Astrocyte (in vitro differentiated cells and primary cell): ENCODE measurements around the gene CD247. TPM values are rescaled to one million over a fixed set of nuclear protein-coding genes. Genes with fewer than 3 reads are reported as not detected.

Source experiments
- DNase-seq: peaks from one replicate; pipeline ENCODE4 v3.0.0-alpha.2; 2010; ENCODE audit warnings: low read depth
- FAIRE-seq: peaks from 2 replicates; lab custom pipeline; 2011; peaks lifted over from hg19 to GRCh38; lab: Jason Lieb, UNC
- H2AFZ ChIP-seq: 2 replicates; pipeline ENCODE4 v1.6.0; 2012; ENCODE audit warnings: low read depth, low read length, inconsistent platforms
- H3K27ac ChIP-seq: 2 replicates; pipeline ENCODE4 v1.5.1; 2011; ENCODE audit warnings: low read depth, low read length, inconsistent platforms
- H3K27me3 ChIP-seq: 2 replicates; pipeline ENCODE4 v1.6.0; 2011; ENCODE audit warnings: low read length, inconsistent platforms; ENCODE audit not compliant: insufficient read depth
- H3K36me3 ChIP-seq: 2 replicates; pipeline ENCODE4 v1.5.1; 2011; ENCODE audit warnings: low read length, inconsistent platforms; ENCODE audit not compliant: insufficient read depth
- H3K4me1 ChIP-seq: 2 replicates; pipeline ENCODE4 v1.5.1; 2011; ENCODE audit warnings: low read length, inconsistent platforms; ENCODE audit not compliant: insufficient read depth
- H3K4me2 ChIP-seq: 2 replicates; pipeline ENCODE4 v1.6.0; 2012; ENCODE audit warnings: low read length, inconsistent platforms
- H3K4me3 ChIP-seq: 2 replicates; pipeline ENCODE4 v1.5.1; 2011; ENCODE audit warnings: low read depth, mild to moderate bottlenecking, low read length, inconsistent platforms; ENCODE audit not compliant: insufficient read depth
- H3K79me2 ChIP-seq: 2 replicates; pipeline ENCODE4 v1.6.0; 2012; ENCODE audit warnings: mild to moderate bottlenecking, low read length, inconsistent platforms; ENCODE audit not compliant: insufficient read depth
- H3K9ac ChIP-seq: 2 replicates; pipeline ENCODE4 v1.6.0; 2012; ENCODE audit warnings: mild to moderate bottlenecking, low read length, inconsistent platforms
- H3K9me3 ChIP-seq: 2 replicates; pipeline ENCODE4 v1.5.1; 2012; ENCODE audit warnings: low read depth, mild to moderate bottlenecking, low read length, inconsistent platforms; ENCODE audit not compliant: insufficient read depth
- H4K20me1 ChIP-seq: 2 replicates; pipeline ENCODE4 v1.6.0; 2012; ENCODE audit warnings: low read length, inconsistent platforms; ENCODE audit not compliant: insufficient read depth
- H3K27ac Mint-ChIP-seq: one replicate; pipeline ENCODE4 v1.8.0; 2021; ENCODE audit warnings: mild to moderate bottlenecking, mixed read lengths; ENCODE audit not compliant: unreplicated experiment
- H3K27me3 Mint-ChIP-seq: one replicate; pipeline ENCODE4 v1.8.0; 2021; ENCODE audit warnings: low read depth, mixed read lengths; ENCODE audit not compliant: unreplicated experiment
- H3K36me3 Mint-ChIP-seq: one replicate; pipeline ENCODE4 v1.8.0; 2021; ENCODE audit warnings: low read depth, mixed read lengths; ENCODE audit not compliant: unreplicated experiment
- H3K4me1 Mint-ChIP-seq: one replicate; pipeline ENCODE4 v1.8.0; 2021; ENCODE audit warnings: low read depth, mixed read lengths; ENCODE audit not compliant: unreplicated experiment
- H3K4me3 Mint-ChIP-seq: one replicate; pipeline ENCODE4 v1.8.0; 2021; ENCODE audit warnings: mild to moderate bottlenecking, moderate library complexity, mixed read lengths; ENCODE audit not compliant: unreplicated experiment
- H3K9me3 Mint-ChIP-seq: one replicate; pipeline ENCODE4 v1.8.0; 2021; ENCODE audit warnings: mild to moderate bottlenecking, mixed read lengths; ENCODE audit not compliant: unreplicated experiment
- EZH2 ChIP-seq: IDR thresholded peaks from 2 replicates; pipeline ENCODE4 v1.6.1; 2012; ENCODE audit warnings: mild to moderate bottlenecking, low read length, inconsistent platforms; ENCODE audit not compliant: insufficient read depth
- total RNA-seq: library from RNA; stranded (reverse); gene quantifications from 2 replicates; pipeline ENCODE4 v1.2.1, GENCODE V29; 2021
- TF ChIP-seq, protein P1 (sequence below): IDR thresholded peaks from 2 replicates; pipeline ENCODE4 v1.5.1; 2011; ENCODE audit warnings: low read depth, mild to moderate bottlenecking, inconsistent platforms, low read length, moderate library complexity; ENCODE audit not compliant: insufficient read depth

CD247 gene
- total RNA-seq, 1 donor from 2014 or later, result not detected

DNA sequence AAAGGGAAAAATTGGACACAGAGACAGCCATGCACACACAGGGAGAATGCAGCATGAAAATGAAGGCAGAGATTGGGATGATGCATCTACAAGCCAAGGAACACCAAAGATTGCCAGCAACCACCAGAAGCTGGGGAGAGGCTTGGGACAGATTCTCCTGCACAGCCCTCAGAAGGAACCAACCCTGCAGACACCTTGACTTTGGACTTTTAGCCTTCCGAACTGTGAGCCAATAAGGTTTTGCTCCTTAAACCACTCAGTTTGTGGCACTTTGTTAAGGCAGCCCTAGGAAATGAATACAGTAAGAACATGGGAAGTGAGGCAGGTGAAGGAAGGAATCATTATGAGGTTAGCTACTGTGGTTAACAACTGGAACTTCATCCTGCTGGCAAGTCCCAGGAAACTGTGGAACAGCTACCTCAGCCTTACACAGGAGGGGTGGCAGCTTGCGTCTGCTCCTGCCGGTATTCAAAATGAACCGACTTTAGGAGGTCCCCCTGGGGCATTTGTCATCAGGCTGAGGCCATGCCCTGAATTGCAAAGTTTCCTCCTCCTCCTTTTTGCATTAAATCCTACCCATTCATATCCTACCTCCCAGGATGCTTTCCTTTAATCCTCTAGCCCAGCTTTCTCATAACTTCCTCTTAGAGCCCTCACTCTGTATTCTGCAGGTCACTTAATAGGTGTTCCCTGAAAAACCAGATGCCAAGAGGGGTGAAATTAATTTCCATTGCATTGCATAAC is 15.4 kb downstream of the CD247 start:
- Histone ChIP-seq H3K27ac (no peak overlapping the region), H3K79me2 (no peaks in the 10 kb centered on the region), H4K20me1 (no peaks in the 10 kb centered on the region), H3K27me3 (peaks cover 9% of the 10 kb centered on the region), H3K9ac (no peak overlapping the region), H3K4me2 (no peak overlapping the region), H3K4me1 (no peaks in the 10 kb centered on the region), H2AFZ (no peak overlapping the region), H3K36me3 (no peaks in the 10 kb centered on the region), H3K4me3 (no peak overlapping the region), H3K9me3 (no peaks in the 10 kb centered on the region)
- TF ChIP-seq, protein P1, sequence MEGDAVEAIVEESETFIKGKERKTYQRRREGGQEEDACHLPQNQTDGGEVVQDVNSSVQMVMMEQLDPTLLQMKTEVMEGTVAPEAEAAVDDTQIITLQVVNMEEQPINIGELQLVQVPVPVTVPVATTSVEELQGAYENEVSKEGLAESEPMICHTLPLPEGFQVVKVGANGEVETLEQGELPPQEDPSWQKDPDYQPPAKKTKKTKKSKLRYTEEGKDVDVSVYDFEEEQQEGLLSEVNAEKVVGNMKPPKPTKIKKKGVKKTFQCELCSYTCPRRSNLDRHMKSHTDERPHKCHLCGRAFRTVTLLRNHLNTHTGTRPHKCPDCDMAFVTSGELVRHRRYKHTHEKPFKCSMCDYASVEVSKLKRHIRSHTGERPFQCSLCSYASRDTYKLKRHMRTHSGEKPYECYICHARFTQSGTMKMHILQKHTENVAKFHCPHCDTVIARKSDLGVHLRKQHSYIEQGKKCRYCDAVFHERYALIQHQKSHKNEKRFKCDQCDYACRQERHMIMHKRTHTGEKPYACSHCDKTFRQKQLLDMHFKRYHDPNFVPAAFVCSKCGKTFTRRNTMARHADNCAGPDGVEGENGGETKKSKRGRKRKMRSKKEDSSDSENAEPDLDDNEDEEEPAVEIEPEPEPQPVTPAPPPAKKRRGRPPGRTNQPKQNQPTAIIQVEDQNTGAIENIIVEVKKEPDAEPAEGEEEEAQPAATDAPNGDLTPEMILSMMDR, result no peak
- TF ChIP-seq EZH2, result no peak
- Mint-ChIP-seq H3K9me3 (no peaks in the 10 kb centered on the region), H3K4me1 (peaks cover 5% of the 10 kb centered on the region), H3K27ac (no peak overlapping the region), H3K4me3 (no peak overlapping the region), H3K27me3 (peaks cover 18% of the 10 kb centered on the region), H3K36me3 (no peaks in the 10 kb centered on the region)
- DNase-seq (no peak), FAIRE-seq (no peak)

DNA sequence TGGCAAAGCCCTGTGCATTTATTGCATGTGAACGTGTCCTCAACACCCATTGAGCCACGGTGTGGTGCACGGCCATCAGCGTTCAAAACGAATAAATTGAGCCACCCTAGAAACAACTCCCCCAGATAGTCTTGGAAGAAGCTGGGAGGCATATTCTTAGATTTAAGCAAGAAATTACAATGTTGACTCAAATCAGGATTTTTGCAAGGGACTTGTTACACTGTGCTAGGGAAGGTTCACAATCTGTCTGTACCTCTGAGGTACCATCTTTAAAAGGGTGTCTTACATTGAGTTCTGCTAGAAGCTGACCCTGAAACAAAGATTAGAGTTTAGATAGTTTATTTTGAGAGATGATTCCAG is 16.2 kb downstream of the CD247 start:
- H3K4me2 ChIP-seq, result no peak overlapping the region
- no peak overlapping the region for H3K4me3 ChIP-seq
- FAIRE-seq (no peak), DNase-seq (no peak)
- Mint-ChIP-seq H3K4me1 (peaks cover 5% of the 10 kb centered on the region), H3K9me3 (no peaks in the 10 kb centered on the region), H3K27ac (no peak overlapping the region), H3K36me3 (no peaks in the 10 kb centered on the region), H3K27me3 (peaks cover 25% of the 10 kb centered on the region), H3K4me3 (no peak overlapping the region)
- no peak overlapping the region for H2AFZ ChIP-seq
- H3K4me1 ChIP-seq, result no peaks in the 10 kb centered on the region
- H3K27me3 ChIP-seq, result peaks cover 9% of the 10 kb centered on the region
- H3K9me3 ChIP-seq, result no peaks in the 10 kb centered on the region
- no peaks in the 10 kb centered on the region for H3K79me2 ChIP-seq
- H3K27ac ChIP-seq, result no peak overlapping the region
- no peak for TF ChIP-seq EZH2
- TF ChIP-seq, protein P1, result no peak
- no peaks in the 10 kb centered on the region for H3K36me3 ChIP-seq
- no peaks in the 10 kb centered on the region for H4K20me1 ChIP-seq
- no peak overlapping the region for H3K9ac ChIP-seq

DNA sequence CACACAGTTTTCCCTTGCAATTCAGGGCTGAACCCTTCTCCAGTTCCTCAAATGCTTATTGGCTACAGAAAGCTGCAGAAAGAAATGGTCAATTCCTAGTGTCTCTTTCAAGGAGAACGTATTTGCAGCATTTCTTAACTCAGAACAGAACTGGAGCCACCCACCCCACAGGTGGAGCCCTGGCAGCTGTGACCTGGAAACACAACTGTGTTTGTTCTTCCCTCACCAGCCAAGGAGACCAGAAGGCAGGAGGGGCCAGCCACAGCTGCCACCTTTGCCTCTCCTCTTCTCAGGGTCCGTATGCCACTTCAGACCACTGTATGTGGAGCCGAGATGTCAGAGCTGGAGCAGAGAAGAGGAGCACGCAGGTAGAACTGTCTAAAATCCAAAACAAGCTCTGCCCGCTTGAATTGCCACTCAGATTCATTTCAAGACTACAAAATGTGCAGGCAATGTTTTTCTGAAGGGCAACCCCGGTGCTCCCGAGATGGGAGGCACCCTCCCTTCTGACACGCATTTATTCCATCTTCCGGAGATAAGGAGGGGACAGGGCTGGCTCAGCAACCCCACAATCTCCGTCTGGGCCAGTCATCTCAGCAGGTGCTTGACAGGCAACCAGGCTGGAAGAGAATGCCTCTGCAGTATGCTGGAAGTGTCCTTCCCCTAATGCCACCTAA is 16.7 kb downstream of the CD247 start:
- Mint-ChIP-seq H3K4me1 (peaks cover 5% of the 10 kb centered on the region), H3K36me3 (no peaks in the 10 kb centered on the region), H3K4me3 (no peak overlapping the region), H3K27me3 (peaks cover 29% of the 10 kb centered on the region), H3K27ac (no peak overlapping the region), H3K9me3 (no peaks in the 10 kb centered on the region)
- Histone ChIP-seq H3K4me2 (no peak overlapping the region), H2AFZ (no peak overlapping the region), H3K79me2 (no peaks in the 10 kb centered on the region), H3K4me3 (no peak overlapping the region), H4K20me1 (no peaks in the 10 kb centered on the region), H3K4me1 (no peaks in the 10 kb centered on the region), H3K27ac (no peak overlapping the region), H3K9me3 (no peaks in the 10 kb centered on the region), H3K36me3 (no peaks in the 10 kb centered on the region), H3K27me3 (peaks cover 9% of the 10 kb centered on the region), H3K9ac (no peak overlapping the region)
- DNase-seq, result no peak
- TF ChIP-seq EZH2, result no peak
- TF ChIP-seq, protein P1, result no peak
- no peak for FAIRE-seq
